Stomach smooth muscle (tissue), 2 donors: ENCODE measurements around the gene TRAPPC3.

Experiments used
- H3K27ac ChIP-seq: one replicate; pipeline ENCODE4 v1.7.0; 2013; ENCODE audit warnings: mild to moderate bottlenecking, low read length, inconsistent platforms
- H3K27me3 ChIP-seq, 2 donors: one replicate each; pipeline ENCODE4 v1.7.0; 2013; ENCODE audit warnings: low read length in 2 of 2; ENCODE audit not compliant: insufficient read depth in 2 of 2, control insufficient read depth in 1 of 2
- H3K36me3 ChIP-seq, 2 donors: one replicate each; pipeline ENCODE4 v1.7.0; 2013; ENCODE audit warnings: low read length in 2 of 2; ENCODE audit not compliant: control insufficient read depth in 2 of 2, insufficient read depth in 2 of 2
- H3K4me1 ChIP-seq: one replicate; pipeline ENCODE4 v1.7.0; 2013; ENCODE audit warnings: low read length; ENCODE audit not compliant: control insufficient read depth, insufficient read depth
- H3K4me3 ChIP-seq, 2 donors: one replicate each; pipeline ENCODE4 v1.7.0; 2013; ENCODE audit warnings: low read length in 2 of 2
- H3K9ac ChIP-seq, 2 donors: one replicate each; pipeline ENCODE4 v1.7.0; 2013; ENCODE audit warnings: low read length in 2 of 2, mild to moderate bottlenecking in 1 of 2
- H3K9me3 ChIP-seq, 2 donors: one replicate each; pipeline ENCODE4 v1.7.0; 2013; ENCODE audit warnings: low read length in 2 of 2; ENCODE audit not compliant: control insufficient read depth in 2 of 2
- donor health status: healthy.
- donor health status: Pancreatic carcinoma.

The TRAPPC3 gene

DNA sequence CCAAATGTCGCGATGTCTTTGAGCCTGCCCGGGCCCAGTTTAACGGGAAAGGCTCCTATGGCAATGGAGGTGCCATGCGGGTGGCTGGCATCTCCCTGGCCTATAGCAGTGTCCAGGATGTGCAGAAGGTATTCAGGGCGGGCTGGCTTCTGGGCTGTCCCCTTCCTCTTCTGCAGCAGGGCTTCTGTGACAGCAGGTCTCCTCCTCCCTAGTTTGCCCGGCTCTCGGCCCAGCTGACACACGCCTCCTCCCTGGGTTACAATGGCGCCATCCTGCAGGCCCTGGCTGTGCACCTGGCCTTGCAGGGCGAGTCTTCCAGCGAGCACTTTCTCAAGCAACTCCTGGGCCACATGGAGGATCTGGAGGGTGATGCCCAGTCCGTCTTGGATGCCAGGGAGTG lies 57.6 kb downstream of the TRAPPC3 start:
- peaks cover 36% of the 10 kb centered on the region for H3K4me1 ChIP-seq
- H3K27ac ChIP-seq: no peak overlapping the region
- H3K9ac ChIP-seq: no peak overlapping the region
- no peaks in the 10 kb centered on the region for H3K27me3 ChIP-seq
- no peaks in the 10 kb centered on the region for H3K9me3 ChIP-seq
- H3K36me3 ChIP-seq: peaks cover 37 to 43% of the 10 kb centered on the region in 2 donors
- no peak overlapping the region for H3K4me3 ChIP-seq

DNA sequence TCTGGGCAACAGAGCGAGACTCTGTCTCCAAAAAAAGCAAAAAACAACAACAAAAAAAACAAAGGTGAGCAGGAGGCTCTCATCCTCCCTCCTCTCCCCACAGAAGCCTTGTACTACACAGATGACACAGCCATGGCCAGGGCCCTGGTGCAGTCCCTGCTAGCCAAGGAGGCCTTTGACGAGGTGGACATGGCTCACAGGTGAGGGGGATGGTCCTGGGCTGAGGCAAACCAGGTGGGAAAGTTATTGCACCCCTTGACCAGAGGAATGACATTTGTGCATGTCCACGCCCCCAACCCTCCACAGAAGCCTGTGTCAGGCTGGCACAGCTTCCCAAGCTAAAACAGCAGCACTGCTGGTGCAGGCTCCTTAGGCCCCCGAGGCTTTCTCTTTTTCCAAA lies 58.1 kb downstream of the TRAPPC3 start:
- Histone ChIP-seq H3K4me3 (no peak overlapping the region), H3K9me3 (no peaks in the 10 kb centered on the region), H3K9ac (no peak overlapping the region), H3K4me1 (peaks cover 36% of the 10 kb centered on the region), H3K36me3 (peaks cover 34 to 41% of the 10 kb centered on the region in 2 donors), H3K27me3 (peaks cover under 1 to 2% of the 10 kb centered on the region in 2 donors), H3K27ac (no peak overlapping the region)

DNA sequence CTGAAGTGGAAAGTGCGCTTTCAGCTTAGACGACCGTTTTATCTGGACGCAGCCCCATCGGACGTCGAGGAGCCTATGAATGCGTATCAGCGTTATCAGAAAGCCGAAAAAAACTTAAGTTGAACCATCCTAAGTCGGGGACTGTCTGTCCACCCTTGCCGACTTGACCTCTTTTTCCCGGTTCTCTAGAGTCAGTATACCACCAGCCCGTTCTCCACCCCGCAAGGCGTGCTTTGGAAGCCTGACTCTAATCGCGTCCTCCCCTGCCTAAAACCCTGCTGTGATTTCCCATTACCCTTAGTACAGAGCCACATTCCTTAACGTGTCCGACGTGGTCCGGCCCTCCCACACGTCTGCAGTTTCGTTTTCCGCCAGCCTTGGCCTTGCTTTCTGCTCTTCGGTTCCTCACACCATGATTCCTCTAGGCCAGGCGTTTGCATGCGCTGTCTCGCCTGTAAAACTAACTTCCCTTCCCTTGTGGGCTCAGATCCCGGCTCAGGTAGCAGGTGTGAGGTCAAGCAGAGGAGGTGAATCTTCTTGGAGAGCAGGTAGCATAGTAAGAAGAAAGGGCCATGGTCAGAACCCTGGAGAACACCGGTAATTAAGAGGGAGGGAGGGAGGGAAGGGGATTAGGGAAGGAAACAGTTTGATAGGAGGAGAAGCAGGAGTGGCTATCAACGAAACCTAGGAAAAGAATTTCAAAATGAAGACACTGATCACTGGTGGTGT lies 59.7 kb downstream of the TRAPPC3 start:
- H3K4me1 ChIP-seq: peaks cover 41% of the 10 kb centered on the region
- H3K9ac ChIP-seq: peak overlapping the region; percentile 63 to 78
- peaks cover 8 to 9% of the 10 kb centered on the region in 2 donors for H3K27me3 ChIP-seq
- peak overlapping the region; percentile 74 for H3K27ac ChIP-seq
- peaks cover 29 to 33% of the 10 kb centered on the region in 2 donors for H3K36me3 ChIP-seq
- H3K4me3 ChIP-seq: peak overlapping the region; percentile 86 to 90
- H3K9me3 ChIP-seq: no peaks in the 10 kb centered on the region

DNA sequence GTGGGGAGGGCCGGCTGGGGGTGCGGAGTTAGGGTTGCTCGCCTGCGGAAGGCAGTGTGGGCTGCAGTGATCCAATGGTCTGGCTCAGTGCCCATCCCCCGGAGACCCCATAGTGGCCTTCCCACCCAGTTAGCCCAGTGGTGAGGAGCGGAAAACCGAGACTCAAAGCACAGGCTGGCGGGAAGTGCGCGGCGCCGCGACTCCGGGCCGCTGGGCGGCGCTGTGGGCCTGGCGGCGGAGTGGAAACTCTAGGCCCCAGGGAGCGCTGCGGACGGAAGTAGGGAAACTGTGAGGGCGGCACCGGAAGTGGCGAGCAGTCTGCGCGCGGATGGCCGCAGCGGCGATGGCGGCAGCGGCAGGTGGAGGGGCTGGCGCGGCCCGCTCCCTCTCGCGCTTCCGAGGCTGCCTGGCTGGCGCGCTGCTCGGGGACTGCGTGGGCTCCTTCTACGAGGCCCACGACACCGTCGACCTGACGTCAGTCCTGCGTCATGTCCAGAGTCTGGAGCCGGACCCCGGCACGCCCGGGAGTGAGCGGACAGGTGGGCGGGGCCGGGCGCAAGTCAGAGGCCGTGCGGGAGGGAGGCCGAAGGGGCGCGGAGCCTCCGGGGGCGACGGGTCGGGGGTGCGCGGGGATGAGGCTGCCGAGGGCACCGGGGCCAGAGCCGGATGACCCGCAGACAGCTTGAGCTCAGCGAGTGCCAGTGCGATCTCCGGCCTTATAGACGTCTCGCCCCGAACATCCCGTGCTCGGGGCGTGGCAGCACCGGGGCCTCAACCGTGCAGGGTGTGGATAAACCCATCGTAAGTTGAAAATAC lies 60.5 kb downstream of the TRAPPC3 start, which contains the start of gene ADPRS:
Gene ADPRS, plus strand, starts transcription at position 316 of the 816 bp plus-strand sequence. Its CDS starts 13 bp downstream, at position 329.
- H3K4me1 ChIP-seq: peaks cover 40% of the 10 kb centered on the region
- peaks cover 11 to 14% of the 10 kb centered on the region in 2 donors for H3K27me3 ChIP-seq
- H3K9me3 ChIP-seq: no peaks in the 10 kb centered on the region
- H3K4me3 ChIP-seq: peak within 1 kb of the TSS; percentile 86 to 90
- H3K9ac ChIP-seq: peak within 1 kb of the TSS; percentile 63 to 78
- H3K27ac ChIP-seq: peak within 1 kb of the TSS; percentile 74
- H3K36me3 ChIP-seq: peaks cover 22 to 27% of the 10 kb centered on the region in 2 donors

DNA sequence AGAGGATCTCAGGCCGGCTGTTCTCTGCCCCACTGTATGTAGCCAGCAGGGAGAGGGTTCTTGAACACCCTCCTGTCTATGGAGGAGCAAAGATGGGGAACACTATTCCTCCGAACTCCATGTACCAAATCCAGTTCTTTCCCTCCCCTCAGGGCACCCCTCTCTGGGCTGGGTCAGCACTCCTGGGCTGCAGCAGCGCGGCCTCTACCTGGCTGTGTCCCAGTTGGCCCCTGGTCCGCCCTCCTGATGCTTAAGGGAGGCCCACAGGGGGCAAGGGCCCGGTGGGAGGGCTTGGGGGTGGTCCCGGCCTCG lies 61.1 kb downstream of the TRAPPC3 start:
- Histone ChIP-seq H3K36me3 (peaks cover 17 to 21% of the 10 kb centered on the region in 2 donors), H3K27me3 (peaks cover 11 to 16% of the 10 kb centered on the region in 2 donors), H3K9me3 (no peaks in the 10 kb centered on the region), H3K9ac (peak overlapping the region; percentile 63 to 69), H3K4me1 (peaks cover 39% of the 10 kb centered on the region), H3K4me3 (peak overlapping the region; percentile 86 to 90), H3K27ac (peak overlapping the region; percentile 74)

DNA sequence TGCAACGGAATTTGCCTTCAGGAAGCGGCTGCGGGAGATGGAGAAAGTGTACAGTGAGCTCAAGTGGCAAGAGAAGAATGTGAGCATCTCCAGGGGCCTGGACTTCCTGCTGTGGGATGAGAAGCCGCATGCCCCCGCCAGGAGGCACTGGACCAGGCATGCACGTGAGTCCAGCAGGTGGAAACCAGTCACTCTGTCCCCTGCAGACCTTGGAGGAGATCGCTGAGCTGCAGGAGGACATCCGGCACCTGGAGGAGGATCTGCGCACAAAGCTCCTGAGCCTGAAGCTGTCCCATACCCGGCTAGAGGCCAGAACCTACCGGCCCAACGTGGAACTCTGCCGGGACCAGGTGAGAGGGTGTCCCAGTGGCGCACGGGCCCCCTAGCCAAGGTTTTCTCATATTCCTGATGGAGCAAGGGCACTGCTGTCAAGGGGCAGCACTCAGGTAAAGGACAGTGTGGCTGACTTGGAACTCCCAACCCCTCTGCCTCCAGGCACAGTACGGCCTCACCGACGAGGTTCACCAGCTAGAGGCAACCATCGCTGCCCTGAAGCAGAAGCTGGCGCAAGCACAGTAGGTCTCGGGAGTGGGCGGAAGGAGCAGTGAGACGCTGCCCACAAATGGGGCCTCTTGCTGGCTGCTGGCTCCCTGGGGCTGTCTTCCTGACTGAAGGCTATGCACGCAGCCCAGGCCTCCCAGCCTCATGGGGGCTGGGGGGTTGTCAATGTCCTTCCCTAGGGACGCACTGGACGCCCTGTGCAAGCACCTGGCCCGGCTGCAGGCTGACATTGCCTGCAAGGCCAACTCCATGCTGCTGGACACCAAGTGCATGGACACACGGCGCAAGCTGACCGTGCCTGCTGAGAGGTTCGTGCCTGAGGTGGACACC lies 61.8 kb downstream of the TRAPPC3 start:
- Histone ChIP-seq H3K27ac (no peak overlapping the region), H3K4me3 (no peak overlapping the region)

More for the DNA sequence above, 61.8 kb downstream of the TRAPPC3 start:
- peaks cover 11 to 17% of the 10 kb centered on the region in 2 donors for H3K27me3 ChIP-seq
- peaks cover 10 to 13% of the 10 kb centered on the region in 2 donors for H3K36me3 ChIP-seq
- no peaks in the 10 kb centered on the region for H3K9me3 ChIP-seq
- peaks cover 37% of the 10 kb centered on the region for H3K4me1 ChIP-seq
- H3K9ac ChIP-seq: no peak overlapping the region
